NCI-H146 treated with DMSO at 0.1 percent for 48 hours (cell line): ENCODE data around the gene PARD3.

Source experiments
- DNase-seq: peaks from one replicate; lab custom pipeline; 2025; ENCODE audit not compliant: unreplicated experiment; lab: John Stamatoyannopoulos, UW

PARD3 gene

GRCh38 chr10:34549001-34549400, 266.1 kb downstream of the PARD3 start:
- no peak for DNase-seq

- DNase-seq = no peak
These were observed 266.6 kb downstream of the PARD3 start for GRCh38 chr10:34548466-34548865.

GRCh38 chr10:34547695-34548094, 267.4 kb downstream of the PARD3 start:
- DNase-seq = no peak

GRCh38 chr10:34547291-34547690, 267.8 kb downstream of the PARD3 start:
- DNase-seq = no peak

- peak; percentile 20 for DNase-seq
These were observed 270.7 kb downstream of the PARD3 start for GRCh38 chr10:34544400-34544799.

- DNase-seq = no peak
These were observed 271.4 kb downstream of the PARD3 start for GRCh38 chr10:34543716-34544115.

GRCh38 chr10:34540492-34540891, 274.6 kb downstream of the PARD3 start:
- DNase-seq = no peak

GRCh38 chr10:34539533-34540315, 275.4 kb downstream of the PARD3 start:
- DNase-seq = no peak

GRCh38 chr10:34538281-34538829, 276.7 kb downstream of the PARD3 start:
- DNase-seq = no peak

GRCh38 chr10:34537629-34538231, 277.4 kb downstream of the PARD3 start:
- no peak for DNase-seq

GRCh38 chr10:34535872-34536271, 279.2 kb downstream of the PARD3 start:
- DNase-seq = no peak

GRCh38 chr10:34530778-34531177, 284.3 kb downstream of the PARD3 start:
- no peak for DNase-seq

- DNase-seq = peak; percentile 19
These were observed 286.8 kb downstream of the PARD3 start for GRCh38 chr10:34528320-34528719.

- no peak for DNase-seq
These were observed 288.1 kb downstream of the PARD3 start for GRCh38 chr10:34526758-34527730.

GRCh38 chr10:34526186-34526585, 288.9 kb downstream of the PARD3 start:
- no peak for DNase-seq

GRCh38 chr10:34524369-34525091, 290.6 kb downstream of the PARD3 start:
- no peak for DNase-seq

- DNase-seq = no peak
These were observed 291.9 kb downstream of the PARD3 start for GRCh38 chr10:34523017-34523767.

- DNase-seq = peak; percentile 64
These were observed 292.6 kb downstream of the PARD3 start for GRCh38 chr10:34522546-34522945.

GRCh38 chr10:34520510-34520909, 294.6 kb downstream of the PARD3 start:
- no peak for DNase-seq

GRCh38 chr10:34520084-34520483, 295.0 kb downstream of the PARD3 start:
- DNase-seq = peak; percentile 92
